Diencephalon (tissue), 1 donor: ENCODE data around the gene ELK4. TPM values are rescaled to one million over a fixed set of nuclear protein-coding genes. Genes with fewer than 3 reads are reported as not detected.

ENCODE experiments used
- small RNA-seq: library from RNA; depleted of rRNA; stranded (forward); fragments of <200 nt; gene quantifications from one replicate; pipeline ENCODE3, GENCODE V24; 2014
- total RNA-seq: library from RNA; depleted of rRNA; stranded (reverse); fragments of >200 nt; gene quantifications from one replicate; pipeline ENCODE4 v1.2.3, GENCODE V29; 2014

ELK4 gene, protein sequence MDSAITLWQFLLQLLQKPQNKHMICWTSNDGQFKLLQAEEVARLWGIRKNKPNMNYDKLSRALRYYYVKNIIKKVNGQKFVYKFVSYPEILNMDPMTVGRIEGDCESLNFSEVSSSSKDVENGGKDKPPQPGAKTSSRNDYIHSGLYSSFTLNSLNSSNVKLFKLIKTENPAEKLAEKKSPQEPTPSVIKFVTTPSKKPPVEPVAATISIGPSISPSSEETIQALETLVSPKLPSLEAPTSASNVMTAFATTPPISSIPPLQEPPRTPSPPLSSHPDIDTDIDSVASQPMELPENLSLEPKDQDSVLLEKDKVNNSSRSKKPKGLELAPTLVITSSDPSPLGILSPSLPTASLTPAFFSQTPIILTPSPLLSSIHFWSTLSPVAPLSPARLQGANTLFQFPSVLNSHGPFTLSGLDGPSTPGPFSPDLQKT
- 9.7 TPM for total RNA-seq

DNA sequence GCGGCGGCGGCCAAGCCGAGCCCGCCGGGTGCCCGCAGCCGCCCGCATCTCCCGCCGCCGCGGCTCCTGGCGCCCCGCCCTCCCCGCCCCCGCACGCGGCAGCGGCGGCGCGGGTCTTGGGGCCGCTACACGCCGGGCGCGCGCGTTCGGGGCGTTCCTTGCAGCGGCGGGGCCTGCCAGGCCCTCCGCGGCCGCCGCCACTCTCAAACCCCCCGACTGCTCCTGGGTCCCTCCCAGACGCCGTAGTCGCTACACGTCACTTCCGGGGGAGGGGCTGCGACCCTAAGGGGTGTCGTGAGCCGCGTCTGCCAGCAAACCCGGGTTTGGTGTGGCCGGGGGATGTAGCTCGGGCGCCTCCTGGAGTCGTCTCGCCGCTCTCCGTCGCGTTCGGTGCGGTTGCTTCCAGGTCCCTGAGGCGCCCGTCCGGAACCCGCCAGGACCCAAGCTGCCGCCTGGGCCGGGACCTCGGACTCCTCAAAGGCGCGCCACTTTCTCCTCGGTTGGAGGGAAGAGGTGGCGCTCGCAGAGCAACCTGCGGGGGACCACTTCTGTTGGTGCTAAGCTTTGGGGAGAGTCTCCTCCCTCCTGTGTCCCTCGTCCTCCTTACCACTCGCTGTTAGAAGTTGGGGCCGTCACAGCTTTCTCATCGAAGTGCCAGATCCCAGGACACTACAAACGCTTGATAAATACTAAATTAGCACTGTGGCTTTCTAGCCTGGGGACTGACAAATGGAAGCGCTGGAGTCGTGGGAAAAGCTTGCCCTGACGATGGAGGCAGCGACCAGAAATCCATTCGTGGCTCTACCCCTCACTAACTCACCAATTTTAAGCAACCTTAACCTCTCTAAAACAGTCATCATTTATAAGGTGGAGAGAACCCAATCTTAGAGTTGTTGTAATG, at the start of gene ELK4:
Gene ELK4 (minus strand): TSS at position 244 of the 901 bp plus-strand sequence. CDS start 8,129 bp downstream, outside the sequence.

GRCh38 chr1:205680073-205680851, 48.5 kb upstream of the ELK4 start, which contains the start of gene SLC45A3:
SLC45A3 (minus strand) TSS chr1:205680509; CDS start chr1:205664656, 15,853 bp downstream.

Small RNA genes within 50 kb of the gene (small RNA-seq; reads per million reads assigned to genes)
- gene RNU2-19P = not detected
- gene RNU6-418P = not detected

Other genes with a start within 250 kb of the ELK4 start
- gene LEMD1, start 210.0 kb downstream of the ELK4 start, total RNA-seq = 4.6 TPM
- 1.4 TPM for gene BLACAT1, start 176.0 kb downstream of the ELK4 start, total RNA-seq
- gene CDK18, start 127.3 kb downstream of the ELK4 start, total RNA-seq = 3.0 TPM
- gene SLC45A3, start 48.5 kb upstream of the ELK4 start, total RNA-seq = 1.2 TPM
- gene NUCKS1, start 118.2 kb upstream of the ELK4 start, total RNA-seq = 240 TPM
- gene RAB29, start 143.5 kb upstream of the ELK4 start, total RNA-seq = 4.6 TPM
- gene SLC41A1, start 181.2 kb upstream of the ELK4 start, total RNA-seq = 11.5 TPM
- not detected for gene PM20D1, start 218.1 kb upstream of the ELK4 start, total RNA-seq